M059J (cell line): ENCODE results near the gene RGMA. TPM values are rescaled to one million over a fixed set of nuclear protein-coding genes. Genes with fewer than 3 reads are reported as not detected.
"Not testable (repeated sequence)": the region's sequence is repeated elsewhere in the genome, so short reads cannot be mapped to it uniquely, and the experiment has no call there.

Source experiments
- DNase-seq: peaks from one replicate; pipeline ENCODE4 v3.0.0-alpha.2; 2012; ENCODE audit warnings: low read depth
- total RNA-seq: library from RNA; depleted of rRNA; stranded (reverse); fragments of >200 nt; shearing (Covaris generic); gene quantifications from 2 replicates; pipeline ENCODE4 v1.2.3, GENCODE V29; 2014

The RGMA gene
- total RNA-seq, 1 experiment from 2014 or later, result not detected

- DNase-seq, result no peak
These were observed 54.5 kb downstream of the RGMA start for GRCh38 chr15:93034512-93034911.

- DNase-seq, result no peak
These were observed 55.5 kb downstream of the RGMA start for GRCh38 chr15:93033434-93034045.

GRCh38 chr15:93032515-93033206, 56.4 kb downstream of the RGMA start:
- DNase-seq, result not testable (repeated sequence)

- DNase-seq, result not testable (repeated sequence)
These were observed 57.2 kb downstream of the RGMA start for GRCh38 chr15:93031557-93032384.

GRCh38 chr15:93031103-93031464, 57.9 kb downstream of the RGMA start:
- DNase-seq, result no peak

- DNase-seq, result peak; percentile 57
These were observed 58.4 kb downstream of the RGMA start for GRCh38 chr15:93030430-93031102.

- peak; percentile 62 for DNase-seq
These were observed 59.1 kb downstream of the RGMA start for GRCh38 chr15:93029836-93030429.

- peak; percentile 25 for DNase-seq
These were observed 59.7 kb downstream of the RGMA start for GRCh38 chr15:93029214-93029835.

- DNase-seq, result peak; percentile 77
These were observed 60.3 kb downstream of the RGMA start for GRCh38 chr15:93028632-93029213.

GRCh38 chr15:93028111-93028631, 60.8 kb downstream of the RGMA start:
- DNase-seq, result no peak

- no peak for DNase-seq
These were observed 61.6 kb downstream of the RGMA start for GRCh38 chr15:93027413-93027812.

- DNase-seq, result no peak
These were observed 62.6 kb downstream of the RGMA start for GRCh38 chr15:93026380-93026817.

- DNase-seq, result no peak
These were observed 63.4 kb downstream of the RGMA start for GRCh38 chr15:93025625-93025982.

- DNase-seq, result no peak
These were observed 64.0 kb downstream of the RGMA start for GRCh38 chr15:93024716-93025624.

- no peak for DNase-seq
These were observed 64.7 kb downstream of the RGMA start for GRCh38 chr15:93024293-93024692.

- no peak for DNase-seq
These were observed 67.8 kb downstream of the RGMA start for GRCh38 chr15:93020976-93021772.

GRCh38 chr15:93019971-93020370, 69.0 kb downstream of the RGMA start:
- DNase-seq, result no peak

- no peak for DNase-seq
These were observed 69.9 kb downstream of the RGMA start for GRCh38 chr15:93019090-93019489.

GRCh38 chr15:93018574-93018973, 70.4 kb downstream of the RGMA start:
- DNase-seq, result no peak
